Suppressor macrophage (primary cell): ENCODE results near the gene MAGI1.
A peak's percentile ranks its signal among the peaks of the same experiment; 100 is the strongest.

Source experiments
- DNase-seq, 4 experiments: peaks; one replicate each; pipeline ENCODE4 v3.0.0-alpha.2; 2020 to 2022

The MAGI1 gene

DNA sequence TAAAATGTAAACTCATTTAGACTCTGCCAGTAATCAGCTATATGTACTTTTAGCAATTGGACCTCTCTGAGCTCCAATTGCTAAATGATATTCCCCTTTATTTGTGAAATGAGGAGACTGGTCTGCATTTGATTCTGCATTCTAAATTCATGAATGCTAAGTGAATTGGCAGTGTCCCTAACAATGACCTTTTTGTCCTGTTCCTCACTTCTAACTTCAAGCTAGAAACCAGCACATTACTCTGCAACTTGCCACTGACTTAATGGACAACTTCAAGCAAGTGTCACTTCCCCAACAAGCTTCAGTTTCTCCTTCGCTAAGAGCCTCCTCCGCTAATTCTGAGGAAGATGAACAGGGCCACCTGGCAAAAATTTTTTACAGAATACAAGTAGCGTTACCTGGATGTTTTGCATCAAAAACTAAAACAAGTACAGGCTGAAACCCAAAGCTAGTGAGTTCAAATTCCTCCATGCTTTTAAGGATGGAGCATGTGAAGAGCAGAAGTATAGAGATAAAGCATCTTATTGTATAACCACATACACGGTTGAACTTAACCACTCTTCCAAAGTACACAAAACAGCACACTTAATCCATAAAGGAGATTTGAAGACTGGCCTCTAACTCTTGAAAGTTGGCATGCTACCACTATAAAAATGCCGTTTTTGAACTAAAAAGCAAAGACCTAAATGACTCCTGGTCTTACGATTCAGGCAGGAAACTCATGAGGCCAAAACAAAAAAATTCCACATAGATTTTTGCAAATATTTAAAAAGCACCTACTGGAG, 207.6 kb downstream of the MAGI1 start:
- no peak for DNase-seq

DNA sequence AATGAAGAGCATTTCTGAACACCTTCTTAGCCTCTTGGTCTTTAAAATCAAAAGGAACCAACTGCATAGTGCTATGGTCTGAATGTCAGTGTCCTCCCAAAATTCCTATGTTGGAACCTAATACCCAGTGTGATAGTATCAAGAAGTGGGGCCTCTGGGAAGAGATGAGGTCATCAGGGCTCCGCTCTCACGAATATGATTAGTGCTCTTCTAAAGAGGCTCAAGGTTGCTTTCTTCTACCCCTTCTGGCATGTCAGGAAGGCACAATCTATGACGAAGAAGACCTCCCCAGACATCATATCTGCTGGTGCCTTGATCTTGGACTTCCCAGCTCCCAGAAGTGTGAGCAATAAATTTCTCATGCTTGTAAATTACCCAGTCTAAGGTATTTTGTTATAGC, 209.5 kb downstream of the MAGI1 start:
- no peak for DNase-seq

DNA sequence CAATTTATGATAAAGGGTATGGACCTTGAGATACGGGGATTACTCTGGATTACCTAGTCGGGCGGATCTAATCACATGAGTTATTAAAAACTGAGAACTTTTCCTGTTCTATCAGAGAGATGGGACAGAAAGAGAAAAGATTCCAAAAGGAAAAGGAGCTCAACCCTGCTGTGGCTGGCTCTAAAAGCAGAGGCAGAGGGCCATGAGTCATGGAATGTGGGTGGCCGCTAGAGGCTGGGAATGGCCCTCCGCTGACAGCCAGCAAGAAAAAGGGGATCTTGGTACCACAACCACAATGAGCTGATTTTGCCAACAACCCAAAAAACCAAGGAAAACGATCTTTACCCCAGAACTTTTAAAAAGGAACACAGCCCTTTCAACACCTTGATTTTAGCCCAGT, 210.0 kb downstream of the MAGI1 start:
- DNase-seq: peak in 3 of 4 experiments; percentile 4 to 46 (median 22)

DNA sequence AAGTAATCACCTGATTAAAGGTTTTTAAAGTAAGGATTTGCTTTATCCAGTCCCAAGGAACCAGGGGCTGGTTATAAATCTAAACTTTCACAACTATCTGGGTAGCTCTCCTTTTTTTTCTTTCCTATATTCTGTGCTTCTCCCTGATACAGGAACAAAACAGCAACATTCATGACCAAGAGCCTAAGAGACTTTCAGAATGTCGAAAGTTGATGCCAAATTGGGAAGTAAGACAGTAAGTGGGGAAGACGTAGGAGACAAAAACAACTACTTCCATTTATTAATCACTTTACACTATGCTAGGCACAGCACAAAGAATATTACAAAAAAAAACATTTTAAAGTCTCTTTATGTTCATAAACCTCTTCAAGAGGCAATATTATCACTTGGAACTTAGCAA, 211.6 kb downstream of the MAGI1 start:
- peak in 2 of 4 experiments; percentile 22 to 38 for DNase-seq

DNA sequence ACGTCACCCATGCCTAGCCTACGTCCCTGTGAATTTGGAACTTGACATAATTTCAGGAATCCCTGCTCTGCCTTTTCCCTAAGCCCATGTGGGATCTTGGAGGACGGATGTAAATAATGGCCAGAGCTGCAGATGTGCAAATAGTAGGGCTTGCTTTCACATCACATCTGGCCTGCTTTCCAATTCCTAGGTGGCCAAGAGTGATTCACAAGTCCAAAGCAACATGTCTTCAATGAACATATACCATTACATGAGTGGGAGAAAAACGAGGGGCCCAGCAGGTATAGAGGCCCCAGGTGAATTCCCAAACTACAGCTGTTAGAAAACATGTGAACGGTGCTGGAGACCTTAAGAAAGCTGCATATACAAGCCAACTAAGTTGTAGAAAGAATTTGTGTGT, 214.6 kb downstream of the MAGI1 start:
- DNase-seq: no peak

DNA sequence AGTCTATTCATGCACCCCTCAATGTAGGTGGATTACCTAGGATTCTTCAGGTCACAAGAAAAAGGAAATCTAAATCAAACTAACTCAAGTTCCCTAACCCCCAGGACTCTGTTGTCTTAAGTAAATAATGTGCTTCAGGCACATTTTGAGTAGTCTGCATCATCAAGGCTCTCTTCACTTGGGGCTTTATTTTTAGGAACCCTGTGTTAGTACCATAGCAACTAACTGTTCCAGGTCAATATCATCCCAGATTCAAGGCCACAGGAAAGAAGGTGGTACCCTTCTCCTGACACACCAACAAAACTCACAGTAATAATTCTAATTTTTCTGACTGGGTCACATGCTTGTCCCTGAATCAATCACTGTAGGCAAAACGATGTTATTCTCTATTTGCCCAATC, 218.1 kb downstream of the MAGI1 start:
- no peak for DNase-seq

DNA sequence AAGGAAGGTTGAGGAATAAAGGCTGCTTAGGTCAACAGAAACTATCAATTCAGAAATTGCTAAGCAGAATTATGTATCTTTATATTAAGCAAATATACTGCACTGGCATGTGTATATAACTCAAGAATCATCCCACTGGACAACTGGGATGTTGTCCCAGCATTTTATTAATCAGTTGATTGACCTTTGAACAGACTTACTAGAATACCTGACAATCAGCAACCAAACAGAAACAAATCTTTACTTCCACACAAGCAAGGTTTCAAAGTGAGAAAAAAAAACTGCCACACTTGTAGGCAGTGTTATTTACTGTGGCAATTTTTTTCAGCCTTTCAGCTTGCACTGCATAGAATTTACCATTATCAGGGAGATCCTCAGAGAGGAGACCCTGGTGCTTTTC, 218.8 kb downstream of the MAGI1 start:
- no peak for DNase-seq

DNA sequence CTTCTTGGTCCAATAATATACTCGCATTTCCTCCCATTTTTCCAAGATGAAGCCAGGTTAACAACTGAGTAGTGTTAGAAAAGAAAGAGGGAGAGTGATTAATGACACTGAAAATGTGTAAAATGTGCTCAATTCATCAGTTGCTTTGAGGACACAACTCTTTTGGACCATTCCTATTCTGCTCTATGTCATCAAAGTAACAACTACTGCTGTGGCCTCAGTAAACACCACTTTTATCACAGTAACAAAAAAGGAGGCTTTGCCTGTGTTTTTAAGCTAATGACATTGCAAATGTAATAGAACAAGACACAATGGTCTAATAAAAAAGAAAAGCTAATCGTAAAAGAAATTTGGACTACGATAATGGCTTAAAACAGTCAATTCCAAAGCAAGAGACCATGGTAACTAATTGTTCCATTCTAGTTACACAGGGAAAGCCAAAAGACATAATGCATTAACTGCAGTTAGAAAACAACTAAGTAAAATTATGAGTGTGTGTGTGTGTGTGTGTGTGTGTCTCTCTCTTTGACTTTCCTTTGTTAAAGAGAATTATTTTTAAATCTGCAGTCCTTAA, 221.1 kb downstream of the MAGI1 start:
- no peak for DNase-seq

DNA sequence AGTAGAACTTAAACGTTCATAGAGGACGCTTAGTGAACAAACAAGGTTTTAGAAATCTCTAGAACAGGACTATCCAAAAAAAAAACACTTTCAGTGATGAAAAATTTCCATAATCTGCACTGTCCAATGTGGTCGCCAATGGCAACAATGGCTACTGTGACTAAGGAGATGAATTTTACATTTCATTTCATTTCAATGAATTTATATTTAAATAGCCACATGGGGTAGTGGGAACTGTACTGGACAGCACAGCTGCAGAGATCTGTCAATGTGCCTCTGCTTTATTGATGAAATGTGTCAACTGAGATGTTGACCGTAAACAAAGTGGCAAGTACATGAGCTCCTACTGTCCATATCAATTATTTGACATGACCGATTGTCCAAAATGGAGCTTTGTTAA, 222.5 kb downstream of the MAGI1 start:
- no peak for DNase-seq

DNA sequence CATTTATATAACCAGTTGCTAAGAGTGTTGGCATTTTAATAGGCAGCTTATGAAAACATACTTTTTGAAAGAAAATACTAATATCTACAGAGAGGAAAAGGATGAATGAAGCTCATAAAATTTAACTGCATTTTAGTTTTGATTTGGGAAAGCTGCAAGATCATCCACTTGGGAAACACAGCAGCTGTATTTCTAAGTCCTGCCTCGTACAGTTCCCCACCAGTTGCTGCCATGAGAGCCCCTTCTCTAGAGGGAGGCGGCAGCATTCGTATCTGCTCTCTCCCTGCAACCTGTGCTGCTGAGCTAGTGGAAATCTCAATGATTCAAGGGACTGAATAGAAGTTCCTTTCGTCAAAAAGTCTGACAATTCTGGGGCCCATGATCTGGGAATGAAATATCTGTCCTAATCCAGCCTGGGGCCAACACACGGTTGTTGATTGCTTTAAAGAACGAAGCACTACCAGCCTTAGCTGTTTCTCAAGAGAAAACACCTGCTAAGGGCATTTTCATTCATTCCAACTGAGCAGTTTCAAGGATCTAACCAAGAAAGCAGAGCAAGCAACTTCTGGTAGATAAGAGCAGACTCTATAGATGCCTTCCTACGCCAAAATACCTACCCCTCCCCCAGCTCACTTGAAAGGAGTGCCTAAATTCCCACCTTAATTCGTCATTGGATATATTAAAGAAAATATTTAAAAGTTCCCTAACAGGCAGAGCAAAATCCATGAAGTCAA, 223.7 kb downstream of the MAGI1 start:
- DNase-seq: no peak

DNA sequence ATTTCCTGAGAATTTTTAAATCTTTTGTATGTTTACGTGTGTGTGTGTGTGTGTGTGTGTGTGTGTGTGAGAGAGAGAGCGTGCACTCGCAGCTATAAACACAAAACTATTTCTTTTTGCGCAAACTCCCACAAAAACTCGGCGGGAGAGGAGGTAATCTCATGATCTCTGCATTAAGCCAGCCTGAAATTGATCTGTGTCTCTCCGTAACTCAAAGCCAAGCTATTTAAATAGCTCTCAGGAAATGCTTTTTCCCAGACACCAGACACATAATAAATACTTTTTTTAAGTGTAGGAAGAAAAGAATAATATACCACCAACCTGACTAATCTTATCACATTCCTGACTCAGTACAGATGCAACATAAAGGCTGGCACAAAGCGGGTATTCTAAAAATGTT, 226.8 kb downstream of the MAGI1 start:
- DNase-seq: no peak

DNA sequence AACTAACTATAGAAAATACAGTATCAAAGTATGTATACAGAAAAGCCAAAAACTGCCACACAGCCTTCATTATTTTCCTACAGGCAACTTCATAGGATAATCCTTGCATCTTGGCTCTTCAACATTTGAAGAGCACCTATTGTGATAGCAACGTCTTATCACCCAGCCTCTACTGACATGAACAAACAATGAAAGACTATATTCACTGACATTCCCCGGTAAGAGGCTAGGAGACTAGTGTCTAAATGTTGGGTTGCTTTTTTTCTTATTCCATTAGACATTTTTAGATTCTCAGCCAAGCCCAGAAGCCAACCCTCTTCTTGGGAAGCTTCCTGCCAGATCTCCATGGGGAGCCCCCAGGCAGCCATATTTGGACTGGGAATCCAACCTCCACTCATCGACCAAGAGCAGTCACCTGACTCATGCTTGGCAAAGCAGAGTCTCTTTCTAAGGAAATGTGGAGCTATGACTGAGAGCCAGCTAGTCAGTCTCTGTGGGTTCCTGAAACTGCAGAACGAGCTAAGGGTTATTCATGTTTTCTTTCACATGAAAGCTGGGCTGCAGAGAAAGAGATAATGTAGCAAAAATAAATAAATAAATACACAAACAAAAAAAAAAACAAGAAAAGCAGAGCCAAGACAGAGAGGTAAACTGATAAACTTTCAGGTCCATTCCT, 227.5 kb downstream of the MAGI1 start:
- DNase-seq: no peak

DNA sequence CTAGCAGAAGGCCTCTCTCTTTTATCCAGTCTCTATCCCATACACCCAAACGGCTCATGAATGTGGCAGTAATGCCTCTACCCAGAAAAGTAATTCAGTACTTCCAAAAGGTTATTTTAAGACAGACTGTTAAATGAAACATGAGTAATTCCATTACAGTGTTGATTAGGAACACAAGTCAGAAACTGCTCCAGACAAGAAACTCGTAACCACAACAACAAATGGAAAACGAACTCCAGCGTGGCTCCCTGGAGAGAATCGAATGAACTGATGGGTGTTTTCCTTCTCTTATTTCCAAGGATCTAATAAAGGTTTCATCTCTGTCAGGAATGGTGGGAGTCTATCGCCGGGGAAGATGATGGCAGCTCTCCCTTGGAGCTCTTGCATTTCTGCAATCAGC, 228.4 kb downstream of the MAGI1 start:
- DNase-seq: no peak

DNA sequence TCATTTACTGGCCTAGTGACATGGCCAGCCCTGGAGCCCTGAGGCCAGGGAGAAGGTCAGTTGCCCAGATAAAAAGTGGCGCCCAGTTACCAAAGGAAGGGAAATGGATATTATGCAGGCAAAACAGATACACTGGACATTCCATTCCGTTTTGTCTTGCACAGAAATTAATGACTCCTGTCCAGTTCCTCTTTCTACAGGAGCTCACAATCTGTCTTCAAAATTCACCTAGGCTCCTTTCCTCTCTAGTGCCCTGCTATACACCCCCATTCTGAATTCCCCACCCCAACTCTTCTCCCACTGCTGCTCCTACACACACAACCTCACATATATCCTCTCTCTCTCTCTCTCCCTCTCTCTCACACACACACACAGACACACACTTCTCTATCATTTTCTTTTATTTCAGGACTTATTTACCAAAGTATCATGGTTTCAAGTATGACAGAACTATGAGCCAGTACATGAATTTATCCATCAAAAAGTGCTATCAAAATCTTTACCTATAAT, 229.0 kb downstream of the MAGI1 start:
- DNase-seq: no peak

DNA sequence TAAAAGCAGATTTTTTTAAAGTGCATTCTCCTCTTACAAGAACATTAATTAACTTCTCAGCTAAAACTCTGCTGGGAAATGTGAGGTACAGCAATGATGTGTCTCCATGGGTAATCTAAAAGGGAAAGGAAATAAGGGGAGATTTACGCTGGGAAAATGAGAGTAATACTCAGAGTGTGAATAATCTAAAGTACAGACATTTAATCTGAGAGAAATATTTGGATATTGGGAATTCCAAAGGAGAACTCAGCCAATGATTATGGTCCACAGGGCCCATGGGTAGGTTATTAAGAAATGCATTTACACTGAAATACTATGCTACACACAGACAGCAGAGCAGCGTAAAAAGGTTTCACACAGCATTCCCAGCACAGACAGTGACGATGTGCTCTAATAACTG, 229.9 kb downstream of the MAGI1 start:
- DNase-seq: no peak

DNA sequence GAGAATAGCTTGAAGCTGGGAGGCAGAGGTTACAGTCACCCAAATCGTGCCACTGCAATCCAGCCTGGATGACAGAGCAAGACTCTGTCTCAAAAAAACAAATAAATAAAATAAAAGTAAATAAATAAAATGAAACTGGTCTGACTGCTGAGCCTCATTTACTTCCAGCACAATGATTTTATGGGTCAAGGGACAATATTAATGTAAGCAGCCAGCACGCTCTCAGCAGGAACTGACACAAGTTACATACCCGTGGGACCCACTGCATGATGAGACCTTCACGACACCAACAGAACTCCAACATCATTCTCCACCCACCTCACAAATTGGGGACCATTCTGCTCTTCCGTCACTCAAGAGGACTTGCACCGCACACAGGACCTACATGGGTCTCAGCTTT, 230.3 kb downstream of the MAGI1 start:
- no peak for DNase-seq

DNA sequence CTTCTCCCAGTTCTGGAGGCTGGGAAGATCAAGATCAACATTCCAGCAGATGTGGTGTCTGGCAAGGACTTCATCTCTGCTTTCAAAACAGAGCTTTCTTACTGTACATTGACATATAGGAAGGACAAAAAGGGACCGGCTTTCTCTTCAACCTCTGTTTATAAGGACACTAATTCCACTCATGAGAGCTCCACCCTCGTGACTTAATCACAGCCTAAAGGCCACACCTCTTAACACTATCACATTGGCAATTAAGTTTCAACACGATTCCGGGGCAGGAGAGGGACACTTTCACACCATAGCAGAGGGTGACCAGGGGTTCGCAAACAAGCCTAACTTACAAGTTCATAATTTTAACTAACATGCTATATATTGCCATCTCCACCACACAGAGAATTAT, 231.5 kb downstream of the MAGI1 start:
- no peak for DNase-seq

DNA sequence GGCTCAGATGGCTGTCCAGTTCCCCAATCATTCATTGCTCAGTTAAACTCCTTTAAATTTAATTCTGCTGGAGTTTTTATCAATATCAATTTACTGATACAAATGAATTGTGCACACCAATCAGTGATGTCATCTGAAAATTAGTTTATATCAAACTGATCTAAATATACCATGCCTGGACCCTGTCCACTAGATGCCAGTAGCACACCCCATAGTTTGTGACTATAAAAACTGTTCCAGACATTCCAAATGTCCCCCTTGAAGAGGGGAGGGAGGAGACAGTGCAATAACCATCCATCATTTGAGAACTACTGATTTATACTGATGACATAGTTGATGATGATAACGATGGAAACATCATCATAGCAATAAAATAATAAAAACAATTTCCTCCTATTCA, 232.1 kb downstream of the MAGI1 start:
- DNase-seq: no peak

DNA sequence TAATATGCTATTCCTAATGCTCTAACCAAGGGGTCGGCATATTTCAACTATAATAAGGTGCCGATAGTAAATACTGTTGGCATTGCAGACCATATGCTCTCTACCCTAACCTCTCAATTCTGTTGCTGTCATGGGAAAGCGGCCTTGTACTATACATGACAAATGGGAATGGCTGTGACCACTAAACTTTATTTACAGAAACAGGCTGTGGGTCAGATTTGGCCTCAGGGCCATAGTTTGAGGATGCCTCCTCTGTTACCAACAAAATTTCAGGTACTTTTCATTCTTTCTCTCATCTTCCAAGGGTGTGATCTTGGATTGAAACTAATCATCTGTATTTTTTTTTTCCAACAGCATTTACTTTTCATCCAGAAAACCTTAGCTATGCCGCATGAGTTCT, 242.0 kb downstream of the MAGI1 start:
- no peak for DNase-seq

DNA sequence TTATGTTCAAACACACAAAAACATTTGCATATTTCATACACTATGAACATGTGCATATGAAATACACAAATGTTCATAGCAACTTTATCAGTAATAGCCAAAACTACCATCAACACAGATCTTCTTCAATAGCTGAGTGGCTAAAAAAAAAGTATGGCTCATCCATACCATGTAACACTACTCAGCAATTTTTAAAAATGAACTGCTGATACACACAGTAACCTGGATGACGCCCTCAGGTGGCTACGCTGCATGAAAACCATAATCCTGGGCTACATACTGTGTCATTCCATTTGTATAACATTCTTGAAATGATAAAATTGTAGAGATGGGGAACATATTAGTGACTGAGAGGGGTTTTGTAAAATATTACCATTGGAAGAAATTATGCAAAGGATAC, 243.6 kb downstream of the MAGI1 start:
- no peak for DNase-seq

DNA sequence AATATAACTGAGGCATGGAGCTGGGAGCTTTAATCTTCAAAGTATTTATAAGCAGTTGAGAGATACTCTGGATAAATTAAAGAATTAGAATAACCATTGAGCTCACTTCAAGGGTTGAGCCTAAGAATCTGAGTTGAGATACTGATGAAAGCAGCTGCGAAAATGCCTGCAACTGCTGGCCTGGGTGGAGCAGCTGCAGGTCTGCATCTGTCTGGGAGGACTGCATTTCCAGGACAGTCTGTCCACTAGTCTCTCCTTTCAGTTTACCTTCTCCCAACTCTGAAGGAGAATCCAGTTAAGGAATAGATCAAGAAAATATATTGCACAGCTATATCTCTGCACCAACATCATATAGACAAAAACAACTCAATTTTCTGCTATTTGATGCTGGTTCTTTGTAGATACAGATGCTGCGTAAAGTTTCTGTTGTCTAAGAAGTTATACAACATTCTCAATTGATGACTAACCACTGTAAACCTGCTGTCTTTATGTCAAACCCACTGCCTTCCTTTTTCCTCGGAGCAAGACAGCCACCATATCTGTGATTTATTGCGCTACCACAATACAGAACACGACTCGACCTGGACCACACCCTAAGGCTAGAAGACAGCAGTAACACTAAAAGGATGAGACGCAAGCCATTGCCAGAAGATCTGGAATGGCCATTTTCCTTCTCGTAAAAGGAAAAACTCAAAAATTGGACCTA, 245.1 kb downstream of the MAGI1 start:
- no peak for DNase-seq

DNA sequence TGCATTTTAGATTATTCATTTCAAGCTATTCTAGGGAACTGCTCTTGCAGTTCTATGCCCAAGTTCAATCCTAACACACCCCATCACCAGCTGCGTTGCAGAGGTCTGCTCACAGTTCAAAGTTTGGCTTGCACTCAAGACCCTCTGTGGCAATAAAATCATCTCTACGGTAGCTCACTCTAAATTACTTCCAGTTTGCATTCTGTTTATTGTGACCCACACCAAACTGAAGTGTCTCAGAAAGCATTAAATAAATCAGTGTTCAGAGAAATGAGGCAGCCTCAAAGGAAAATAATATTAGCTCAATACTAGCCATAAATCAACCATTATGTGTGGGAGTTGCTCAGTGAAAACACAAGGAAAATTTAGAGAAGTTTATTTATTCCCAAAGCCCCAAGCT, 250.3 kb downstream of the MAGI1 start:
- DNase-seq: no peak

DNA sequence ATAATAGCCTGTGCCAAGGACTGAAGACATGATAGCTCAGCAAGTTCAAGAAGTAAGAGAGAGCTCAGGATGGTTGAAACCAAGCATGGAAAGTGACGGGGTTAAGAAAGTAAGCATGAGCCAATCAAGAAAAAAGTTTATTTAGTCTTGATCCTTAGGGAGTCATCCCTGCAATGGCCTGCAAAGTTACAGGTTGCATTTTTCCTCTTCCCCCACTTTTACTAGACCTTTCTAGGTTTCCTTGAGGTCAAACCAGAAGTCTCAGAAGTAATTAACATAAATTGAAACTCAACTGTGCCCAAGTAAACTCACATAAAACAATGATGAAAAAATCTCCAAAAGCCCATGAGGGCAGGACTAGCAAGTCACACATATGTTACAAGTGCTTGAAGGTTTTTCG, 250.9 kb downstream of the MAGI1 start:
- no peak for DNase-seq
